GM10847 (cell line): ENCODE data around the gene SYNE3.

ENCODE experiments used
- POLR2A ChIP-seq: IDR thresholded peaks from 2 replicates; pipeline ENCODE4 v1.6.1; 2011; ENCODE audit not compliant: insufficient read length; ENCODE audit errors: extremely low read depth

The SYNE3 gene

DNA sequence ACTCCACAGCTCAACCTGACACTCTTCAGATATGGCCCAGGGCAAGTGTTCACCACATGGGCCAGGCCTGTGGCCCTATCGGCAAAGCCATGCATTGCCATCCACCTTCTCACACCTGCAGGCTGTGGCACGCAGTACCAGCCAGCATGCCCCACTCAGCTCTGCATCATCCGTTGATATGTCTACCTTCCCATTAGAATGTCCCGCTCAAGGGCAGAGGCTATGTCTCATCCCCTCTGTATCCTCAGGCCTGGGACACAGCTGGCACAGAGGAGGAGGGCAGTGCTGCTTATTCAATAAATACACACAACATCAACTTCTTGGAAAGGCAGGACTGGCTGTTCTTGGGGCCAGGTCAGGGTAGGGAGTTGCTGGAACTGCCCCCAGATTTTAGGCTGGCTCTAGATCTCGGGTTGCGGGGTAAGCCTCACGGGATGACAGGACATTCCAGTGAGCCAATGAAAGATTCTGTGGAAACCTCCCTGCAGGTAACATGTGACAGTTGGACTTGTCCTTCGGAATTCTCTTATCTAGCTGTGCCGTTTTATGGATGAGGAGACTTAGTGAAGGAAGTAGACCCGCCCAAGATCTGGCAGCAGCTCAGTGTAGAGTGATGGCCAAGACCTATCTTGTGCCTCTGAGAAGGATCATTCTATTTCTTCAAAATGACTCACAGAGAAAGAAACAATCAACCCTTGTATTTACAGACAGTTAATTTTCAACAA is 25.6 kb downstream of the SYNE3 start:
- TF ChIP-seq POLR2A = no peak

GRCh38 chr14:95490138-95490509 is 26.3 kb downstream of the SYNE3 start:
- TF ChIP-seq POLR2A = no peak

DNA sequence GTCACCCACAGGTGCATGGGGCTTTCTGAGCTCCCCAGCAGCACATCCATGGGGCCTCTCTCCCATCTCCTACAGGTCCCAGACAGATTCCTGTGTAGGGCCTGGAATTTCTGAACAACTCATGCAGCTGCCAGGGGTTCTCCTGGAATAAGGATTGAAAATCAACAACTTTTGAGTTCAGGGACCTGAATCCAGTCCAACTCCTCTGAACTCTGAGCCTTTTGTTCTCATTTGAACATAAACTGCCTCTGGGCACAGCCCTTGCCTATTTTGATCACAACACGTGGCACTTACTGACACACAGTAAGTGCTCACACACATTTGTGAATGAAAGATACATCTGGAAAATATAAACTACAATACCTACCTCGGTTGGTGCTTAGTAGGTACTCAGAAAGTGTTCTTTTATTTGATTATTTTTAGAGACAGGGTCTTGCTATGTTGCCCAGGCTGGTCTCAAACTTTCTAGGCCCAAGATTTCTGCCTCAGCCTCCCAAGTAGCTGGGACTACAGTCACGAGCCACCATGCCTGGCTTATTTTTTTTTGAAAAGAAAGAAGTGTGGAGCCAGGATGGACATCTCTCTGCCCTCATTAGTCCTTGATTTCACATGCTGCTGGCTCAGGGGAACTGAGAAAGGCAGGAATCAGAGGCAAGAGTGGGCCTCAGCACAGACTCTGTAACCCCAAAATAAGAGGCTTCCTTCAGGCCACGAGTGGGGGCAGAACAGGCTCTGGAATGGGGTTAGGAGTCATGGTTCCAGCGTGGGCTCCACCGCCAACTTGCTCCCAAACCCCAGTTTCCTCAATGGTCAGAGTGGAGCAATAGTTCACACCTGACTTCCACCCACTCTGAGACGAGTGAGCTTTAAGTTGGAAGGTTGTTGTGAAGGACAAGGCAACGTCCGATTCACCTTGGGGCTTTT is 27.0 kb downstream of the SYNE3 start:
- no peak for TF ChIP-seq POLR2A

DNA sequence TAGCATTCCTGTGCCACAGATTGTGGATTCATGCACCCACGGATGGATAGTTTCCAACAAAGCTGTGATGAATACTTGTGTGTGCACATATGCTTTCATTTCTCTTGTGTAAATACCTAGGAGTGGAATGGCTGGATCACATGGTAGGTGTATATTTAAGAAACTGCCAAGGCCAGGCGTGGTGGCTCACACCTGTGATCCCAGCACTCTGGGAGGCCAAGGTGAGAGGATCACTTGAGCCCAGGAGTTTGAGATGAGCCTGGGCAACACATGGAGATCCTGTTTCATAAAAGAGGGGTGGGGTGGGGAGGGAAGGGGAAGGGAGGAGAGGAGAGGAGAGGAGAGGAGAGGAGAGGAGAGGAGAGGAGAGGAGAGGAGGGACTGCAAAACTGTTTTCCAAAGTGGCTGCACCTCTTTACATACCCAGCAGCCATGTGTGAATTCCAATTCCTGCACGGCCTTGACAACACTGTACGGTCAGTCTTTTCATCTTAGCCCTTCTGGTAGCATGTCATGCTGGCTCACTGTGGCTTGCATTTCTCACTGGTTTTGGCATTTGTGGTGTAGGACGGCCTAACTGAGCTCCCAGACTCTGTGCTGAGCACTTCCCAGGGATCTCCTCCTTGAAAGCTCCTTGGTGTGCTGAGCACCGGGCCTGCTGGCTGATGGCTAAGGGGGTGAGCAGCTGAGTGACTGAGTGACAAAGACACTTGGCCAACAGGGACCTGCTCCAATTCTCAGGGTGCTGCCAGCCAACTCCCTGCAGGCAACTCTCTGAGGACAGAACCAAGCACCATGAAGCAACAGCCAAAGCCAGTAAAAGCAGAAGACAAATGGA is 27.9 kb downstream of the SYNE3 start:
- no peak for TF ChIP-seq POLR2A

DNA sequence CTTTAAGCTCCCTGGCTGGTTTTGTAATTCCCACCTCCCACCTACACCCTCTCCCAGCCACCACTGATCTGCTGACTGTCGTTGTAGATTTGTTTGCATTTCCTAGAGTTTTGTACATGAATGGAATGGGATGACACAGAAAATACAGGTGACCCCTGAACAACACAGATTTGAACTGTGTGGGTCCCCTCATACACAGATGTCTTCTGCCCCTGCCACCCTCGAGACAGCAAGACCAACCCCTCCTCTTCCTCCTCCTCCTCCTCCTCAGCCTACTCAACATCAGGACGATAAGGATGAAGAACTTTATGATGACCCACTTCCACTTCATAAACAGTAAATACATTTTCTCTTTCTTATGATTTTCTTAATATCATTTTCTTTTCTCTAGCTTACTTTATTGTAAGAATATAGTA is 28.8 kb downstream of the SYNE3 start:
- no peak for TF ChIP-seq POLR2A

- TF ChIP-seq POLR2A = no peak
These were observed 29.4 kb downstream of the SYNE3 start for GRCh38 chr14:95486875-95487668.

- no peak for TF ChIP-seq POLR2A
These were observed 31.1 kb downstream of the SYNE3 start for GRCh38 chr14:95485222-95485819.

DNA sequence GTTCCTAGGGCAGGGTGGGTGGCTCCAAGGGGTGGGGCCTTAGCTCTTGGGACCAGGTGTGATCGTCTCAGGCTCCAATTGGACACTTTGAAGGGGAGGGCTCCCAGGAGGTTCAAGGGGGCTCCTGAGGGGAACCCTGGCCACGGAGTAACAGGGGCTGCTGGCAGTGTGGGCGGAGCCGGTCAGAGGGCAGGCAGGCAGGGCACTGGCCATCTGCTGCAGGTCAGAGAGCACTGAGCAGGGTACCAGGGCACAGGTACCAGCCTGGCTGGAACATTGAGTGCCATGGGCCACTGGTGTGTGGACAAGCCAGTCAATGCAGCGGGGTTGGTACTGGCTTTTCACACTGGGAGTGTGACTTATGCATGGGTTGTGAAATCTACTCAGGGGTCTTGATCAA is 32.2 kb downstream of the SYNE3 start:
- no peak for TF ChIP-seq POLR2A

- no peak for TF ChIP-seq POLR2A
These were observed 32.9 kb downstream of the SYNE3 start for GRCh38 chr14:95483309-95484165.

- no peak for TF ChIP-seq POLR2A
These were observed 33.7 kb downstream of the SYNE3 start for GRCh38 chr14:95482627-95483308.

GRCh38 chr14:95481391-95482022 is 34.9 kb downstream of the SYNE3 start:
- no peak for TF ChIP-seq POLR2A

DNA sequence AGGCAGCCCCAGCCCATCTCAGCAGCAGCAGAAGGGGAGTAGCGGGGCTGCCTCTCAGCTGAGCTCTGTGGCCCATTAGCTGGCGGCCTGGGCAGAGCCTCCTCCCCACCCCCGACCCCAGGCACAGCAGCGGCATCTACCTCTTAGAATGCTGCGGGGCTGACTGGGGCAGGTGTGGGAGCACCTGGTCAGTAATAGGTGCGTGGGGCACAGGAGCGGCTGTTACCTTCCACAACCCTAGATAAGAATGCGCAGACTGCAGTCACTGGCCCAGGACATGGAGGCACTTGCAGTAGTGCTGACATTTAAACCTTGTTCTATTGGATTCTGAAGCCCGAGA is 35.6 kb downstream of the SYNE3 start:
- no peak for TF ChIP-seq POLR2A
